Measurements from ENCODE around the gene PRRG4.
"Not testable (repeated sequence)": the region's sequence is repeated elsewhere in the genome, so short reads cannot be mapped to it uniquely, and the experiment has no call there.

PRRG4 gene

GRCh38 chr11:32820497-32820896 is 9.2 kb upstream of the PRRG4 start:
- ATAC-seq (ENCODE audit: low read depth) (no peak), DNase-seq (ENCODE audit: low spot score in 2 of 2) (no peak)
- H3K4me1 Mint-ChIP-seq, result peaks cover 3% of the 10 kb centered on the region
- no peaks in the 10 kb centered on the region for H3K9me3 Mint-ChIP-seq
- H3K4me3 Mint-ChIP-seq, result no peak overlapping the region
- H3K27me3 Mint-ChIP-seq, result peaks cover 3% of the 10 kb centered on the region
- no peaks in the 10 kb centered on the region for H3K36me3 Mint-ChIP-seq
- H3K27ac Mint-ChIP-seq, result no peak overlapping the region

GRCh38 chr11:32821517-32821916 is 8.2 kb upstream of the PRRG4 start:
- H3K36me3 Mint-ChIP-seq, result no peaks in the 10 kb centered on the region
- no peaks in the 10 kb centered on the region for H3K9me3 Mint-ChIP-seq
- no peak for DNase-seq (ENCODE audit: low spot score in 2 of 2)
- peaks cover 3% of the 10 kb centered on the region for H3K27me3 Mint-ChIP-seq
- H3K4me3 Mint-ChIP-seq, result no peak overlapping the region
- H3K4me1 Mint-ChIP-seq, result peaks cover 3% of the 10 kb centered on the region
- no peak for ATAC-seq (ENCODE audit: low read depth)
- no peak overlapping the region for H3K27ac Mint-ChIP-seq

GRCh38 chr11:32821917-32822560 is 7.7 kb upstream of the PRRG4 start:
- Mint-ChIP-seq H3K36me3 (no peaks in the 10 kb centered on the region), H3K4me3 (no peak overlapping the region), H3K9me3 (no peaks in the 10 kb centered on the region), H3K4me1 (peaks cover 3% of the 10 kb centered on the region), H3K27ac (no peak overlapping the region), H3K27me3 (peaks cover 3% of the 10 kb centered on the region)
- no peak for DNase-seq (ENCODE audit: low spot score in 2 of 2)
- ATAC-seq (ENCODE audit: low read depth), result no peak

- DNase-seq (ENCODE audit: low spot score in 2 of 2); H3K27ac Mint-ChIP-seq; H3K4me1 Mint-ChIP-seq; ATAC-seq (ENCODE audit: low read depth); H3K27me3 Mint-ChIP-seq; H3K4me3 Mint-ChIP-seq; H3K36me3 Mint-ChIP-seq; H3K9me3 Mint-ChIP-seq: not testable (repeated sequence)
Measured at GRCh38 chr11:32823617-32824016, 6.1 kb upstream of the PRRG4 start.

- no peak for ATAC-seq (ENCODE audit: low read depth)
- Mint-ChIP-seq H3K9me3 (no peaks in the 10 kb centered on the region), H3K4me1 (peaks cover 3% of the 10 kb centered on the region), H3K27ac (no peak overlapping the region), H3K36me3 (no peaks in the 10 kb centered on the region), H3K27me3 (peaks cover 7% of the 10 kb centered on the region), H3K4me3 (no peak overlapping the region)
- DNase-seq (ENCODE audit: low spot score in 2 of 2), result no peak
Measured at GRCh38 chr11:32826113-32826512, 3.6 kb upstream of the PRRG4 start.

GRCh38 chr11:32827276-32827675 is 2.5 kb upstream of the PRRG4 start:
- Mint-ChIP-seq H3K9me3 (no peaks in the 10 kb centered on the region), H3K4me3 (no peak overlapping the region), H3K4me1 (no peaks in the 10 kb centered on the region), H3K36me3 (no peaks in the 10 kb centered on the region), H3K27ac (no peak overlapping the region), H3K27me3 (peaks cover 10% of the 10 kb centered on the region)
- ATAC-seq (ENCODE audit: low read depth) (no peak), DNase-seq (ENCODE audit: low spot score in 2 of 2) (no peak)

GRCh38 chr11:32829157-32829679 is 509 bp upstream of the PRRG4 start:
- DNase-seq (ENCODE audit: low spot score in 2 of 2) (peak in 1 of 2 donors; percentile 37), ATAC-seq (ENCODE audit: low read depth) (peak; percentile 57)
- Mint-ChIP-seq H3K27ac (peak overlapping the region; percentile 53), H3K4me3 (peak overlapping the region; percentile 82), H3K4me1 (no peaks in the 10 kb centered on the region), H3K9me3 (no peaks in the 10 kb centered on the region), H3K36me3 (no peaks in the 10 kb centered on the region), H3K27me3 (peaks cover 12% of the 10 kb centered on the region)

GRCh38 chr11:32830413-32830738 is 649 bp downstream of the PRRG4 start:
- Mint-ChIP-seq H3K27me3 (peaks cover 10% of the 10 kb centered on the region), H3K9me3 (no peaks in the 10 kb centered on the region), H3K36me3 (no peaks in the 10 kb centered on the region), H3K4me1 (no peaks in the 10 kb centered on the region), H3K27ac (no peak overlapping the region), H3K4me3 (peak overlapping the region; percentile 54)
- ATAC-seq (ENCODE audit: low read depth) (no peak), DNase-seq (ENCODE audit: low spot score in 2 of 2) (no peak)

- H3K36me3 Mint-ChIP-seq, result no peaks in the 10 kb centered on the region
- no peak for DNase-seq (ENCODE audit: low spot score in 2 of 2)
- ATAC-seq (ENCODE audit: low read depth), result no peak
- peaks cover 10% of the 10 kb centered on the region for H3K27me3 Mint-ChIP-seq
- H3K9me3 Mint-ChIP-seq, result no peaks in the 10 kb centered on the region
- no peaks in the 10 kb centered on the region for H3K4me1 Mint-ChIP-seq
- no peak overlapping the region for H3K27ac Mint-ChIP-seq
- H3K4me3 Mint-ChIP-seq, result peak overlapping the region; percentile 54
Measured at GRCh38 chr11:32830796-32831195, 1.1 kb downstream of the PRRG4 start.

GRCh38 chr11:32831221-32831620 is 1.5 kb downstream of the PRRG4 start:
- no peaks in the 10 kb centered on the region for H3K4me1 Mint-ChIP-seq
- peaks cover 10% of the 10 kb centered on the region for H3K27me3 Mint-ChIP-seq
- H3K27ac Mint-ChIP-seq, result no peak overlapping the region
- DNase-seq (ENCODE audit: low spot score in 2 of 2), result no peak
- H3K4me3 Mint-ChIP-seq, result no peak overlapping the region
- no peaks in the 10 kb centered on the region for H3K36me3 Mint-ChIP-seq
- H3K9me3 Mint-ChIP-seq, result no peaks in the 10 kb centered on the region
- no peak for ATAC-seq (ENCODE audit: low read depth)

GRCh38 chr11:32833921-32834320 is 4.2 kb downstream of the PRRG4 start:
- Mint-ChIP-seq H3K27ac (no peak overlapping the region), H3K27me3 (peaks cover 7% of the 10 kb centered on the region), H3K4me3 (no peak overlapping the region), H3K4me1 (no peaks in the 10 kb centered on the region), H3K9me3 (no peaks in the 10 kb centered on the region), H3K36me3 (no peaks in the 10 kb centered on the region)
- ATAC-seq (ENCODE audit: low read depth) (no peak), DNase-seq (ENCODE audit: low spot score in 2 of 2) (no peak)

GRCh38 chr11:32836946-32837345 is 7.2 kb downstream of the PRRG4 start:
- DNase-seq (ENCODE audit: low spot score in 2 of 2) (no peak), ATAC-seq (ENCODE audit: low read depth) (no peak)
- H3K9me3 Mint-ChIP-seq, result no peaks in the 10 kb centered on the region
- no peaks in the 10 kb centered on the region for H3K36me3 Mint-ChIP-seq
- no peak overlapping the region for H3K4me3 Mint-ChIP-seq
- no peaks in the 10 kb centered on the region for H3K4me1 Mint-ChIP-seq
- H3K27me3 Mint-ChIP-seq, result peaks cover 4% of the 10 kb centered on the region
- no peak overlapping the region for H3K27ac Mint-ChIP-seq

GRCh38 chr11:32838505-32839274 is 9.0 kb downstream of the PRRG4 start:
- Mint-ChIP-seq H3K36me3 (no peaks in the 10 kb centered on the region), H3K27me3 (no peaks in the 10 kb centered on the region), H3K4me1 (no peaks in the 10 kb centered on the region), H3K9me3 (no peaks in the 10 kb centered on the region), H3K4me3 (no peak overlapping the region), H3K27ac (no peak overlapping the region)
- DNase-seq (ENCODE audit: low spot score in 2 of 2) (no peak), ATAC-seq (ENCODE audit: low read depth) (no peak)

GRCh38 chr11:32839308-32839707 is 9.6 kb downstream of the PRRG4 start:
- Mint-ChIP-seq H3K27me3 (no peaks in the 10 kb centered on the region), H3K36me3 (no peaks in the 10 kb centered on the region), H3K4me1 (no peaks in the 10 kb centered on the region), H3K27ac (no peak overlapping the region), H3K9me3 (no peaks in the 10 kb centered on the region), H3K4me3 (no peak overlapping the region)
- DNase-seq (ENCODE audit: low spot score in 2 of 2) (no peak), ATAC-seq (ENCODE audit: low read depth) (no peak)

- DNase-seq (ENCODE audit: low spot score in 2 of 2) (no peak), ATAC-seq (ENCODE audit: low read depth) (no peak)
- Mint-ChIP-seq H3K4me1 (no peaks in the 10 kb centered on the region), H3K36me3 (no peaks in the 10 kb centered on the region), H3K27me3 (no peaks in the 10 kb centered on the region), H3K9me3 (no peaks in the 10 kb centered on the region), H3K27ac (peak overlapping the region; percentile 11), H3K4me3 (no peak overlapping the region)
Measured at GRCh38 chr11:32840587-32840986, 10.9 kb downstream of the PRRG4 start.
